AG04450 (cell line): ENCODE results near the gene RPS15A. TPM values are rescaled to one million over a fixed set of nuclear protein-coding genes. Genes with fewer than 3 reads are reported as not detected.
"Not testable (repeated sequence)": the region's sequence is repeated elsewhere in the genome, so short reads cannot be mapped to it uniquely, and the experiment has no call there.

ENCODE experiments used
- CTCF ChIA-PET: fragments of 300-600, 350-600 bp; formaldehyde crosslinking; extraction: SDS; loops from one replicate; lab custom pipeline; 2022; ENCODE audit warnings: antibody characterized with exemption, inconsistent platforms; lab: Charles Lee
- POLR2A ChIA-PET: fragments of 350-600 bp; formaldehyde crosslinking; extraction: SDS; loops from one replicate; lab custom pipeline; 2021; ENCODE audit warnings: antibody characterized with exemption, inconsistent platforms; lab: Yijun Ruan, JAX
- DNase-seq: peaks from one replicate; pipeline ENCODE4 v3.0.0-alpha.2; 2011; ENCODE audit warnings: low read depth, low spot score
- H3K27ac ChIP-seq: one replicate; pipeline ENCODE4 v1.5.1; 2012; ENCODE audit warnings: low read depth, low read length, control low read depth
- H3K27me3 ChIP-seq: one replicate; pipeline ENCODE4 v1.6.0; 2012; ENCODE audit warnings: low read length; ENCODE audit not compliant: control insufficient read depth, insufficient read depth
- H3K4me3 ChIP-seq: 2 replicates; pipeline ENCODE4 v1.5.1; 2011; ENCODE audit warnings: mild to moderate bottlenecking, low read depth, low read length, control low read depth
- H3K9me3 ChIP-seq: 2 replicates; pipeline ENCODE4 v1.5.1; 2012; ENCODE audit warnings: low read length; ENCODE audit not compliant: control insufficient read depth, insufficient read depth
- polyA plus RNA-seq: library from polyadenylated mRNA; depleted of rRNA; stranded (reverse); fragments of >200 nt; gene quantifications from 2 replicates; pipeline ENCODE4 v1.2.3, GENCODE V29; 2011; rRNA removed
- TF ChIP-seq, protein P1 (sequence below): IDR thresholded peaks from 2 replicates; pipeline ENCODE4 v1.5.1; 2011; ENCODE audit warnings: low read depth, low read length, control low read depth, inconsistent platforms

Gene RPS15A
- polyA plus RNA-seq, 1 experiment: 3,917 TPM

DNA sequence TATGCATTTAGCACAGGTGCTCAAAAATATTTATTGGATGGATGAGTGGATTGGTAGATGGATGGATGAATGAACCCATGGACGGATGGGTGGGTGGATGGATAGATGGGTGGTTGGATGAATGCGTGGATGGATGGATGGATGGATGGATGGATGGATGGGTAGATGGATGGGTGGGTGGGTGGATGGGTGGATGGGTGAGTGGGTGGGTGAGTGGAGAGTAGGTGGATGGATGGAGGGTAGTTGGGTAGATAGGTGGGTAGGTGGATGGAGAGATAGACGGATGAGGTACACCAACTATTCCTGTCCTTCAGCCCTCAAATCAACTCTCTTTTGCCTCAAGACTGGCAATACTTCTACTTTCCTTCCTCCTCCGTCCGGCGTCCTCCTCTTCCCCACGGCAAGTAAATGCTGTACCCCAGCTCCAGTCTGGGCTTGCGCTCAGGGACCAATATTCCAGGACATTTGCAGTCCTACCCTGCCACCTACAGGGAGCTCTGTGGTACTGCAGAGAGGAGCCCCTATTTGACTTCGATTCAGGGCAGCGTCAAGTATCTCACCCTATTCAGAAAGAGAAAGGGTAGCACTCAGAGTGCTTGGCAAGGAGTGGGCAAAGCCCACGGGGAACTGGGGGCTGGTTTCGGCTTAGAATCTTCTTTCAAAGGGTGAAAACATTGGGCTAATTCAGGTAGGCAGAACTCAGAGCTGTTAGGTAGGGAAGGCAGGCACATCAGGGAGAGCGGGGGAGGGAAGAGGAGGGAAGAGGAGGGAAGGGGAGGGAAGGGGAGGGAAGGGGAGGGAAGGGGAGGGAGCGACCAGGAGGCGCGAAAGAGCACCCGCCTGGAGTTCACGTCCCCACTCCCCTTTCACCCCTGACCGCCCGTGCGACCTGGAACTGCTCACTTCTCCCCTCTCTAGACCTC lies 30.3 kb downstream of the RPS15A start:
- H3K9me3 ChIP-seq, H3K4me3 ChIP-seq, H3K27ac ChIP-seq, DNase-seq, CTCF ChIA-PET, POLR2A ChIA-PET, H3K27me3 ChIP-seq: not testable (repeated sequence)
- TF ChIP-seq, protein P1, sequence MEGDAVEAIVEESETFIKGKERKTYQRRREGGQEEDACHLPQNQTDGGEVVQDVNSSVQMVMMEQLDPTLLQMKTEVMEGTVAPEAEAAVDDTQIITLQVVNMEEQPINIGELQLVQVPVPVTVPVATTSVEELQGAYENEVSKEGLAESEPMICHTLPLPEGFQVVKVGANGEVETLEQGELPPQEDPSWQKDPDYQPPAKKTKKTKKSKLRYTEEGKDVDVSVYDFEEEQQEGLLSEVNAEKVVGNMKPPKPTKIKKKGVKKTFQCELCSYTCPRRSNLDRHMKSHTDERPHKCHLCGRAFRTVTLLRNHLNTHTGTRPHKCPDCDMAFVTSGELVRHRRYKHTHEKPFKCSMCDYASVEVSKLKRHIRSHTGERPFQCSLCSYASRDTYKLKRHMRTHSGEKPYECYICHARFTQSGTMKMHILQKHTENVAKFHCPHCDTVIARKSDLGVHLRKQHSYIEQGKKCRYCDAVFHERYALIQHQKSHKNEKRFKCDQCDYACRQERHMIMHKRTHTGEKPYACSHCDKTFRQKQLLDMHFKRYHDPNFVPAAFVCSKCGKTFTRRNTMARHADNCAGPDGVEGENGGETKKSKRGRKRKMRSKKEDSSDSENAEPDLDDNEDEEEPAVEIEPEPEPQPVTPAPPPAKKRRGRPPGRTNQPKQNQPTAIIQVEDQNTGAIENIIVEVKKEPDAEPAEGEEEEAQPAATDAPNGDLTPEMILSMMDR: peak; percentile 42

DNA sequence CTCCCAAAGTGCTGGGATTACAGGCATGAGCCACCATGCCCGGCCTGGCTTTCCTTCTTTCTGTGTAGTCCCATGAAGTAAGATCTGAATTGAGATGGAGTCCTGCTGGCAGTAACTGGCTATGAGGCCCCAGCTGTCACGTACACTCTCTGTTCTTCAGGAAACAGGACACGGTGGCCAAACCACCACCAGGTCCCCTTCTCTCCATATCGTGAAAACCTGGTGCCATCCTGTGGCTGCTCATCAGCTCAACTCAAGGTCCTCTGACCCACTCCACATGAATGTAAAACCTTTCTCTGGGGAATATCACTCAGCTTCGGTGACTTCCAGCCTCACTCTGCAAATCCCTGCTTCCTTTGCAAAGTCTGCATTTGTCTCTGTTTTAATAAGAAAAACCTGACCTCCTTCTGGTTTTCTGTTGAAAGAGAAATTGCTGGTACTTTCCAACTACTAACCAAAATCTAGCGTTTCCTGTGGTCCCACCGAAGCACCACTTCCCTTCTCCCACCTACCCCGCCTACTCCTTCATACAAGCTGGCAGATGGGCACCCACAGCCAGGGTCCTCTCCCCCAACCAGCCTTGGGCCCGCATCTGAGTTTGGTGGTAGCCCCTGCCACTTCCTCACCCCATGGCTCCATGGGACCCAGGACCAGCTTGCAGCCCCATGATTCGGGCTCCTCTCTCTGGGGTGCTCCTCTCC lies 32.0 kb downstream of the RPS15A start:
- H3K27me3 ChIP-seq, DNase-seq, H3K4me3 ChIP-seq, POLR2A ChIA-PET, H3K9me3 ChIP-seq, CTCF ChIA-PET, H3K27ac ChIP-seq: not testable (repeated sequence)

GRCh38 chr16:18756639-18757038 lies 33.5 kb downstream of the RPS15A start:
- H3K27ac ChIP-seq, H3K9me3 ChIP-seq, DNase-seq, POLR2A ChIA-PET, H3K27me3 ChIP-seq, H3K4me3 ChIP-seq, CTCF ChIA-PET: not testable (repeated sequence)

DNA sequence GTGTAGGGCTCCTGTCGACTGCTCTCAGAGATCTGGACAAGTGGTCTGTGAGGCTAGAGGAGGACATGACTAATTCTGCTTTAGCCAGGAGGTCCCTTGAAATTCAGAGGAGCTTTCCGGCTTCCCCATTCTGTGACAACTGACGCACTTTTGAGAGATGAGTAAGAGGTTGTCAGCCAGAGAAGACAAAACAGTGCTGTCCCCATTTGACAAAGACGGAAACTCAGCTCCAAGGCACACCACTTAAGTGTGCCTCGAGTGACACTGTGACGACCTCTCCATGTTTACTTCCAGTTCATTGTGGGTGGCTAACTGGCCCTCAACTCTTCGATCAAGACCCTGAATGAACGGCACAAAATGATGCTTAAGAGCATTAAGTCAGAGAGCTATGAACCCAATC lies 47.3 kb downstream of the RPS15A start:
- H3K27ac ChIP-seq, H3K4me3 ChIP-seq, POLR2A ChIA-PET, CTCF ChIA-PET, H3K9me3 ChIP-seq, DNase-seq, H3K27me3 ChIP-seq: not testable (repeated sequence)

- DNase-seq, H3K27me3 ChIP-seq, POLR2A ChIA-PET, H3K9me3 ChIP-seq, CTCF ChIA-PET, H3K27ac ChIP-seq, H3K4me3 ChIP-seq: not testable (repeated sequence)
These were observed 50.1 kb downstream of the RPS15A start for GRCh38 chr16:18740027-18740426.

DNA sequence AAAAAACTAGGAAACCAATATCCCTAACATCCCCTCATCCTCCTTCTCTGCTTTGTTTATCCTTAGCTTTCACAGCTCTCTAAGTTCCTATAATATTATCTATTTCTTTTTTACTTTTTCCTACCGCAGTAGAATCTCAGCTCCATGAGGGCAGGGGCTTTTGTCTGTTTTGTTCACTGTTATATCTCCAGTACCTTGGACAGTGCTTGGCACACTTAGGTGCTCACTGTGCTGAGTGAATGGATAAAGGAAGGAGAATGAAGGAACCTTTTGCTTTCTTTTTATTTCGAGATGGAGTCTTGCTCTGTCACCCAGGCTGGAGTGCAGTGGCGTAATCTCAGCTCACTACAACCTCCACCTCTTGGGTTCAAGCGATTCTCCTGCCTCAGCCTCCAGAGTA lies 51.4 kb downstream of the RPS15A start:
- DNase-seq, H3K27me3 ChIP-seq, H3K27ac ChIP-seq, H3K9me3 ChIP-seq, POLR2A ChIA-PET, CTCF ChIA-PET, H3K4me3 ChIP-seq: not testable (repeated sequence)

GRCh38 chr16:18734279-18734678 lies 55.9 kb downstream of the RPS15A start:
- H3K27me3 ChIP-seq, DNase-seq, H3K4me3 ChIP-seq, H3K9me3 ChIP-seq, POLR2A ChIA-PET, CTCF ChIA-PET, H3K27ac ChIP-seq: not testable (repeated sequence)

Other genes starting within 250 kb of the RPS15A start
- gene NOMO2, start 228.2 kb downstream of the RPS15A start, polyA plus RNA-seq: 216 and 237 TPM in 2 replicates
- gene ARL6IP1, start 11.2 kb upstream of the RPS15A start, polyA plus RNA-seq: 129 and 155 TPM in 2 replicates
- gene SMG1, start 136.1 kb upstream of the RPS15A start, polyA plus RNA-seq: 30.3 and 38.7 TPM in 2 replicates
- gene TMC7, start 193.6 kb upstream of the RPS15A start, polyA plus RNA-seq: 0.37 and 0.42 TPM in 2 replicates